ENCODE measurements around the gene SLC35F6. TPM values are rescaled to one million over a fixed set of nuclear protein-coding genes. Genes with fewer than 3 reads are reported as not detected.

The SLC35F6 gene
- total and polyA plus RNA-seq, 9 of the 15 experiments (the other 6 are each of a cell fraction or from before 2014, with no cell fraction given), result 11.9 to 47.3 (median 22.5) TPM

GRCh38 chr2:26757873-26758789 is 6.0 kb upstream of the SLC35F6 start (continued):
- TF ChIP-seq ZNF644 (tag; IDR thresholded peaks at IDR 0.05; ENCODE audit: low read depth), result no peak; the same call in 1 of the 2 replicates
- no peak for TF ChIP-seq ILF3 (IDR thresholded peaks at IDR 0.05; ENCODE audit: borderline replicate concordance)
- TF ChIP-seq KAT8 (IDR thresholded peaks at IDR 0.05; ENCODE audit: low read depth), result no peak
- TF ChIP-seq, protein P1, sequence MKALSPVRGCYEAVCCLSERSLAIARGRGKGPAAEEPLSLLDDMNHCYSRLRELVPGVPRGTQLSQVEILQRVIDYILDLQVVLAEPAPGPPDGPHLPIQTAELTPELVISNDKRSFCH (CRISPR knock-in tag; IDR thresholded peaks at IDR 0.05), result no peak
- TF ChIP-seq, protein P1 (tag; IDR thresholded peaks at IDR 0.05), result peak; percentile 84
- TF ChIP-seq CUX1 (CRISPR knock-in tag; IDR thresholded peaks at IDR 0.05), result 0 out of 2 replicates have a peak, but pooled peaks have one; percentile 28
- no peak for TF ChIP-seq ZNF511 (CRISPR knock-in tag; IDR thresholded peaks at IDR 0.05)
- peak; percentile 93 for TF ChIP-seq DMBX1 (CRISPR knock-in tag; IDR thresholded peaks at IDR 0.05; ENCODE audit: borderline replicate concordance)
- 0 out of 2 replicates have a peak, but pooled peaks have one; percentile 40 for TF ChIP-seq ZNF57 (CRISPR knock-in tag; IDR thresholded peaks at IDR 0.05)
- no peak for TF ChIP-seq KDM5B (IDR thresholded peaks at IDR 0.05; ENCODE audit: insufficient replicate concordance, low read depth, low read length)
- no peak for TF ChIP-seq ZNF143 (CRISPR knock-in tag; IDR thresholded peaks at IDR 0.05)
- TF ChIP-seq MCM2 (IDR thresholded peaks at IDR 0.05; ENCODE audit: low read depth), result no peak
- peak; percentile 79 for TF ChIP-seq BRD4 (IDR thresholded peaks at IDR 0.05)
- TF ChIP-seq ZNF212 (CRISPR knock-in tag; IDR thresholded peaks at IDR 0.05), result no peak
- no peak for TF ChIP-seq CBX5 (IDR thresholded peaks at IDR 0.05; ENCODE audit: borderline replicate concordance, low read depth)
- TF ChIP-seq SRSF3 (IDR thresholded peaks at IDR 0.05; ENCODE audit: insufficient read depth, low read length), result peak; percentile 92; the same call in 1 of the 2 replicates
- TF ChIP-seq ZSCAN32 (CRISPR knock-in tag; IDR thresholded peaks at IDR 0.05), result peak; percentile 69
- TF ChIP-seq STAG1 (CRISPR knock-in tag; IDR thresholded peaks at IDR 0.05; ENCODE audit: borderline replicate concordance), result no peak
- TF ChIP-seq EGR1 (conservative IDR thresholded peaks at IDR 0.05), result peak; percentile 74
- 0 out of 2 replicates have a peak, but pooled peaks have one; percentile 35 for TF ChIP-seq CBFB (CRISPR knock-in tag; IDR thresholded peaks at IDR 0.05)
- no peak for TF ChIP-seq ZBTB1 (CRISPR knock-in tag; IDR thresholded peaks at IDR 0.05; ENCODE audit: borderline replicate concordance, low read depth)
- TF ChIP-seq HLTF (IDR thresholded peaks at IDR 0.05), result no peak
- no peak for TF ChIP-seq DDX20 (tag; IDR thresholded peaks at IDR 0.05; ENCODE audit: low read depth)
- TF ChIP-seq KHSRP (IDR thresholded peaks at IDR 0.05), result no peak

Data from K562 (cell line).